ENCODE results near the gene TRIM54. TPM values are rescaled to one million over a fixed set of nuclear protein-coding genes. Genes with fewer than 3 reads are reported as not detected.

Gene TRIM54
- total RNA-seq, 2 experiments from 2014 or later = not detected

DNA sequence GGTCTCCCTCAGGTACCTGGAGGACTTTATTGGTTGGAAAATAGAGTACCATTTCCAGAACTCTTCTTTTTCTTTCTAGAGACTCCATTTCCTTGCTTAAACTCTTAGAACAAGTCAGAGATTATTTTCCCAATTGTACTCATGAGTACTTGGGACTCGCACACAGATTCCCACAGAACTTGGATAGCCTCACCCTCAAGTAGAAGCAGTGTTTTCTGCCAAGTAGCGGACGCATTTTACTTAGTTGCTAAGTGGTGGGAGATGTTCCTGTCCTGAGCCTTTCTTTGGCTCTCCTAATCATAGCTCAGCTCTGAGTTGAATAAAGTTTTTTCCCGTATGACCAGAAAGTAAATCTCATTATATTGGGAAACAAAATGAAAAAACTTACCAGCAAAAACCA is 36.6 kb upstream of the TRIM54 start:
- H3K27me3 Mint-ChIP-seq (ENCODE audit: low read depth) = peaks cover 2% of the 10 kb centered on the region
- no peaks in the 10 kb centered on the region for H3K9me3 Mint-ChIP-seq
- intact Hi-C loops (cut with micrococcal nuclease) = no loop called here
- CTCF ChIA-PET = interaction anchor here (0.7 kb wide), 1 partner anchor 117 kb away, joined by 4 read pairs; no protein-coding TSS in a partner anchor
- no peak overlapping the region for H3K4me3 Mint-ChIP-seq
- H3K4me1 Mint-ChIP-seq (ENCODE audit: low read depth) = no peaks in the 10 kb centered on the region
- H3K27ac Mint-ChIP-seq = no peak overlapping the region
- no peak for DNase-seq
- peaks cover 25% of the 10 kb centered on the region for H3K36me3 Mint-ChIP-seq (ENCODE audit: low read depth)

DNA sequence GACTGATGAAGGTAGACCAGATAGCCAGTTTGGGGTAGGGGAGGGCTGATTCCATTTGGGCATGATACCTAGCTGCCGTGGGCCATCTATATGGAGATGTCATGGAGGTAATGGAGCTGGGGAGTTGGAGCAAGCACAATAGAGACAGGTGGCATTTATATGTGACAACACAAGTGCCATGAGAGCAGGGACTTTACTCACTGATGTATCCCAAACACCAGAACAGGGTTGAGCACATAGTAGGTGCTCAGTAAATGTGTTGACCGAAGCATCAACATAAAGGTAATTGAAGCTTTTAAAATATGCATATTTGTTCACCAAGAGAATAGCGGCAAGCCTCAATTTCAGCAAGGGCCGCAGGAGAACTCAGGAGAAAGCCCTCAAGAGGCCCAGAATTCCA is 34.3 kb upstream of the TRIM54 start:
- Mint-ChIP-seq H3K9me3 (no peaks in the 10 kb centered on the region), H3K4me3 (no peak overlapping the region), H3K4me1 (ENCODE audit: low read depth) (no peaks in the 10 kb centered on the region), H3K27ac (no peak overlapping the region), H3K27me3 (ENCODE audit: low read depth) (peaks cover 4% of the 10 kb centered on the region), H3K36me3 (ENCODE audit: low read depth) (peaks cover 8% of the 10 kb centered on the region)
- intact Hi-C loops (cut with micrococcal nuclease) = no loop called here
- CTCF ChIA-PET = interaction anchor here (0.8 to 7.7 kb wide), 4 partner anchors 17 to 67 kb away, joined by 4 to 68 read pairs (median 18); partner anchors contain the start of gene TRIM54
- no peak for DNase-seq

DNA sequence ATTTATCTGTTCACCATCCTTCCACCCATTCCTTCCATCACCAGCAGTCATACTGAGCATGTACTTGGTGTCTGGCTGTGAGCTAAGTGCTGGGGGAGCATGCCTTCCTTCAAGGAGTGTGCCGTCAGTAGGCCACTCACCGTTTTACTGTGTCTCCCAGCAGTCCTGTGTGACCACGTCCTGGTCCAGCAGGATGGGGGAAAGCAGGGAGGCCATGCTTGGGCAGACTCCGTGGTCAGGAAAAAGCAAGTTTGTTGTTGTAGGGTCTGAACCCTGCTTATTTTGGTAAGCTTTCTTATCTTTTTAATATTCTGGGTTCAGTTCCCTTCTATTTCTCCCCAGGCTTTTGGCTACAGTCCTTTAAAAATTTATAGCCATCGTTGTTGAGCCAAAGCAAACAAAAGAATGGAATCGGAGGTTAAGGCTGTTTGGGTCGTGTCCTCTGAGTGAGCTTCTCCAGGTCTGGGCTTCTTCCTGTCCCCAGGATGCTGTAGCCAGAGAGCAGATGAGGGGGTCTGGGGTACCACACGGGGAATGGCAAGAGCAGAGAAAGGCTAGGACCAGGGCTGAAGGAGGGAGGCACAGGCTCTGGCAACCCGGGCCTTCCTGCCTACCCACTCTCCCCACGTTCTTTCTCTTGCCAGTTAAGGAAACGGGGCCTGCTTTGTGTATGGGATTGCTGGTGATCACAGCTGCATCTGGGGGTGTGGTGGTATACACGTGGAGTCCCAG is 32.9 kb upstream of the TRIM54 start:
- Mint-ChIP-seq H3K27me3 (ENCODE audit: low read depth) (peaks cover 4% of the 10 kb centered on the region), H3K4me3 (no peak overlapping the region), H3K36me3 (ENCODE audit: low read depth) (peaks cover 1% of the 10 kb centered on the region), H3K27ac (no peak overlapping the region), H3K4me1 (ENCODE audit: low read depth) (no peaks in the 10 kb centered on the region), H3K9me3 (no peaks in the 10 kb centered on the region)
- CTCF ChIA-PET = interaction anchor here (0.6 to 7.7 kb wide), 8 partner anchors 14 to 472 kb away, joined by 3 to 68 read pairs (median 4); partner anchors contain the start of genes MPV17 and TRIM54
- intact Hi-C loops (cut with micrococcal nuclease) = no loop called here
- DNase-seq = no peak

DNA sequence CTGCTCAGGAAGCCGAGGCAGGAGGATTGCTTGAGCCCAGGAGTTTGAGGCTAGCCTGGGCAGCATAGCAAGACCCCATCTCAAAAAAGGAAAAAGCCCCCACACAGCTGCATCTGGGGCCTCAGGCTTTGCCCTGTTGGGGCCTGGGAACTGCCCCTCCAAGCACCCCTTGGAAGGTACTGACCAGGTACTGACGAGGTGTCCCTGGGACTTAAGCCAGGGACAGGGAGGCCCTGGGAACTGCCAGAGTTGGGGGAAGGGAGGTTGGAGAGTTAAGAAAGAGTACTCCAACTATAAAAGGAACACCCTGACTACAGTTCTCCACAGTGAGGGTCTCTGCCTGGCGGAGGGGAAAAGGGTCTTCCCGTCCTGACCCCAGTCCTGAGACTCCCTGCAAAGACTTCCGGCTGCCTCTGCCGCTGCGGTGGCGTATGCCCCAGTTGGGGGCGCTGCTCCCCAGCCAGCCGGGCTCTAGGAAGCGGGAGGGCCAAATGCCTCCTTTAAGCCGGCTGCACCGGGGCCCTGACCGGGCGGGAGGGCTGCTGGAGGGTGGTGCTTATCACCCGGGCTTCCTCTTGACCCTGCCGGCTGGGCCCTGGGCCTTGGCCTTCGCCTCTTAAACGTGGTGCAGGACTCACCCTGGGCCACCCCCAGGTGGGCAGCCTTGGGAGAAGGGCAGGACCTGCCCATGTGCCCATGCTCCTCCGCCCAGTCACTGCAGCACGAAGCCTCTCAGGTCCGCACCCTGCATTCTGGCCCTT is 32.2 kb upstream of the TRIM54 start:
- Mint-ChIP-seq H3K27me3 (ENCODE audit: low read depth) (peaks cover 4% of the 10 kb centered on the region), H3K27ac (no peak overlapping the region), H3K36me3 (ENCODE audit: low read depth) (no peaks in the 10 kb centered on the region), H3K9me3 (no peaks in the 10 kb centered on the region), H3K4me1 (ENCODE audit: low read depth) (no peaks in the 10 kb centered on the region), H3K4me3 (no peak overlapping the region)
- intact Hi-C loops (cut with micrococcal nuclease) = loop anchor here (1.0 to 5.0 kb wide), 4 partner anchors 30 to 432 kb away; no protein-coding TSS in a partner anchor
- peak; percentile 76 for DNase-seq
- CTCF ChIA-PET = interaction anchor here (0.6 to 7.7 kb wide), 8 partner anchors 14 to 97 kb away, joined by 3 to 68 read pairs (median 4); partner anchors contain the start of gene TRIM54

DNA sequence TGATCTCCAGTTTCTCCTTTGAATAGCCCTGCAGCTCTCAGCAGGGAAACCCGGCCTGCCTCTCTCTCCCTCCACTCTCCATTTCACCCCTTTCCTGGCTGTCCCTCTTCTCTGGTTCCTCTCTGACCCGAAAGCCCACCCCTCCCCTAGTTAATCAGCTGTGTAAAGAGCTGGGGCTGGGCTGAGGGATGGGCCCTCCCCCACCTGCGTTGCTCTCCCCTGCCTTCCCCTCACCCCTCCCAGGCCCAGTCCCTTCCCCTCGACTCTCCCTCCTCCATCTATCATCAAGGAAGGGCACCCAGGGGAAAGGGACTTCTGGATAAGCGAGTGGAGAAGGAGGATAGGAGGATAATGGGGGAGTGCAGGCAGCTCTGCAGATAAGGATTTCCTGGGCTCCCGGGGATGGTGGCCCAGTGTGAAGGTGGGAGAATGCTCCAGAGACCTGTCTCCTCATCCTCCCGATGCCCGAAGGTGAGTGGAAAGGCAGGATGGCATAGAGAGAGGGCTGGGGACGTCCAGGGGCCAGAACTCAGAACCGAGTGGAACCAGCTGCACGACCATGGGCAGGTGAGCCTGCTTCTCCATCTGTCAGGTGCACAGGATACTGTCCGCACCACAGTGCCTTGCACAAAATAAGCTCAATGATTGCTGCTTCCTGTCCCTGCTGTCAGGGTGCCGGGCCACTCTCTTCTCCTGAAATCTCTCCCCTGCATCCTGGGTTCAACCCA is 31.4 kb upstream of the TRIM54 start:
- DNase-seq = no peak
- Mint-ChIP-seq H3K27me3 (ENCODE audit: low read depth) (peaks cover 9% of the 10 kb centered on the region), H3K4me1 (ENCODE audit: low read depth) (no peaks in the 10 kb centered on the region), H3K4me3 (no peak overlapping the region), H3K27ac (no peak overlapping the region), H3K36me3 (ENCODE audit: low read depth) (no peaks in the 10 kb centered on the region), H3K9me3 (no peaks in the 10 kb centered on the region)
- intact Hi-C loops (cut with micrococcal nuclease) = loop anchor here (1.0 to 5.0 kb wide), 4 partner anchors 29 to 431 kb away; no protein-coding TSS in a partner anchor
- CTCF ChIA-PET = interaction anchor here (0.7 to 7.7 kb wide), 5 partner anchors 14 to 93 kb away, joined by 3 to 68 read pairs (median 3); partner anchors contain the start of gene TRIM54

DNA sequence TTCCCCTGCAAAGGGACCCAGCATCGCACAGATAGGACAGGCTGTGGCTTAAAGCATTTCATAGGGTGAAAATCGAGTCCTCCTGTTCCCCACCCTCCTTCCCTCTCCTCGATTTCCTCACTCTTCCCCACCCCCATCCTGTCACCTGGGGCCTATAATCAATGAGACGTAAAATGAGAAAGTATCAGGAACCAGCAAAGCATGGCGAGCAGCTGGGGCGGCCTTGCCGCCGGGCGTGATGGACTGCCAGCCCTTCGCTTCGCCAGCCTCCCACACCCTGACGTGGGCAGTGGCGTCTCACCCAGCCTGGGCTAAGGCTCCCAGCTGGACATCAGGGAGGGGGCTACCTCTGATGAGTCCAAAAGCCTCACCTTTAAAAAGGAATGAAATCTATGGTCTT is 30.5 kb upstream of the TRIM54 start:
- H3K36me3 Mint-ChIP-seq (ENCODE audit: low read depth) = no peaks in the 10 kb centered on the region
- H3K9me3 Mint-ChIP-seq = no peaks in the 10 kb centered on the region
- no peak overlapping the region for H3K27ac Mint-ChIP-seq
- no peak for DNase-seq
- peaks cover 17% of the 10 kb centered on the region for H3K27me3 Mint-ChIP-seq (ENCODE audit: low read depth)
- H3K4me1 Mint-ChIP-seq (ENCODE audit: low read depth) = no peaks in the 10 kb centered on the region
- no peak overlapping the region for H3K4me3 Mint-ChIP-seq
- CTCF ChIA-PET = interaction anchor here (1.0 to 7.7 kb wide), 3 partner anchors 13 to 51 kb away, joined by 3 to 68 read pairs (median 29); partner anchors contain the start of gene TRIM54
- intact Hi-C loops (cut with micrococcal nuclease) = loop anchor here (5.0 kb wide), 1 partner anchor 431 kb away; no protein-coding TSS in a partner anchor

DNA sequence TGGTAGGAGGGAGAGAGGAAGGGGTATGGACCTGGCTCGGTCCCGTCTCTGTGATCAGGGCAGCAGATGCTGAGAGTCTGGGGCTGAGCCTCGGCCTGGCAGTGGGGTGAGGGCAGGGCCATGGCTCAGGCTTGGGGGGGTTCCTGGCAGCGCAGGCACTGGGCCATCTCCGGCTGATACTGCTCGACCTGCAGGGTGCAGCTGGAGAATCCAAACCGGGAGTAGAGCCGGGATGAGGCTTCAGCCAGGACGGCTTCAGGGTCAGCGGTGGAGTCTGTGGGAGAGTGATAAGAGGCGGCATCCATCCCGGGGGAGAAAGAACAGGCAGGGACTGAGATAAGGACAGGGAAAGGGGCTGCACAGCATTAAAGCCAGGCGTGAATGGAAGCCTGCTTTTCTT is 27.0 kb upstream of the TRIM54 start:
- no peaks in the 10 kb centered on the region for H3K4me1 Mint-ChIP-seq (ENCODE audit: low read depth)
- H3K36me3 Mint-ChIP-seq (ENCODE audit: low read depth) = no peaks in the 10 kb centered on the region

DNA sequence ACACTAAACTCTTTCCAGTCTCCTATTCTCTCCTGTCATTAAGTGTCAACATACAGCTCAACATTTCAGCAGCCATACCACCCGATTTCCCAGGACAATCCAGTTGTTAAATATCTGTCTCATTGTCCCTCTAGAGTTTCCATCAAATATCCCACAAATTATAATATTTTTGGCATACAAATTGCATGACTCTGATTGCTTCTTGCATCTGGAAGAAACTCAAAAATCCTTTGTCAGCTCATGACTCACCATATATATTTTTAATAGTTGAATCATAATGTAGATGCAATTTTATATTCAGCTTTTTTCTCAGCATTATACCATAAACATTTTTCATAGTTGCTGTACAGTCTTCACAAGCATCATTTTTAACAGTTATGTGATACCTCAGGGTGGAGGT is 26.6 kb upstream of the TRIM54 start:
- Mint-ChIP-seq H3K27ac (no peak overlapping the region), H3K4me1 (ENCODE audit: low read depth) (no peaks in the 10 kb centered on the region), H3K9me3 (no peaks in the 10 kb centered on the region), H3K27me3 (ENCODE audit: low read depth) (peaks cover 42% of the 10 kb centered on the region), H3K36me3 (ENCODE audit: low read depth) (no peaks in the 10 kb centered on the region), H3K4me3 (no peak overlapping the region)
- CTCF ChIA-PET = interaction anchor here (0.7 to 1.9 kb wide), 3 partner anchors 24 to 47 kb away, joined by 3 to 11 read pairs (median 3); partner anchors contain the start of gene TRIM54
- no peak for DNase-seq
- intact Hi-C loops (cut with micrococcal nuclease) = no loop called here

More for the DNA sequence above, 27.0 kb upstream of the TRIM54 start:
- Mint-ChIP-seq H3K9me3 (no peaks in the 10 kb centered on the region), H3K27me3 (ENCODE audit: low read depth) (peaks cover 37% of the 10 kb centered on the region), H3K4me3 (no peak overlapping the region), H3K27ac (no peak overlapping the region)
- intact Hi-C loops (cut with micrococcal nuclease) = no loop called here
- CTCF ChIA-PET = interaction anchor here (0.7 to 1.9 kb wide), 3 partner anchors 24 to 48 kb away, joined by 3 to 11 read pairs (median 3); partner anchors contain the start of gene TRIM54
- no peak for DNase-seq

DNA sequence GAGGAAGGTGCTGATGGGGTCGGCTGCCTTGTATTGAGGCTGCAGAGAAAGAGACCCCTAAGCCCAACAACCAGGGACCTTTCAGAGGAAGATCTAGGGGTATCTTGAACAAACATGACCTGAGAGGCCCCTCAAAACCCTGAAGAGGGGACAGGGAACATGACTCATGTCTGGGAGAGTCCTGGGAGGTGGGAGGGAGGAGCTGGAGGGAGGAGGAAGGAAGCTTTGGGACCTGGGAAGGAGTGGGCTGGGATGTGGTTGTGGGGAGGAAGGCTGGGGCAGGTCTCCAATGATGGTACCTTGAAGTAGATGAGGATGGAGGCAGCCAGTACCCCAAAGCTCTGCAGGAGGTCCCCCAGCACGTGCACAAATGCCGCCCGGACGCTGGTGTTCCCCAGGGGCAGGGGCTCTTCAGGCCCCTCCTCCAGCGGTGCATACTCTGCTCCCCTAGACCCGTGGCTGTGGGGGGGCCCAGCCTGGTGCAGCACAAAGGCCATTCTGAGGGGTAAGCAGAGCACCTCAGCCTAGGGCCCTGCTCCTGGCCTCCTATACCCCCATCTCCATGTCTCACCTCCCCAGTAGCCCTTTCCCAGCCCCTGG is 25.3 kb upstream of the TRIM54 start:
- H3K4me1 Mint-ChIP-seq (ENCODE audit: low read depth) = peaks cover 8% of the 10 kb centered on the region
- no peak for DNase-seq
- no peak overlapping the region for H3K4me3 Mint-ChIP-seq
- H3K9me3 Mint-ChIP-seq = no peaks in the 10 kb centered on the region
- intact Hi-C loops (cut with micrococcal nuclease) = no loop called here
- CTCF ChIA-PET = interaction anchor here (0.5 to 1.9 kb wide), 4 partner anchors 9 to 23 kb away, joined by 3 to 11 read pairs (median 4); no protein-coding TSS in a partner anchor
- no peaks in the 10 kb centered on the region for H3K36me3 Mint-ChIP-seq (ENCODE audit: low read depth)
- no peak overlapping the region for H3K27ac Mint-ChIP-seq
- peaks cover 52% of the 10 kb centered on the region for H3K27me3 Mint-ChIP-seq (ENCODE audit: low read depth)

DNA sequence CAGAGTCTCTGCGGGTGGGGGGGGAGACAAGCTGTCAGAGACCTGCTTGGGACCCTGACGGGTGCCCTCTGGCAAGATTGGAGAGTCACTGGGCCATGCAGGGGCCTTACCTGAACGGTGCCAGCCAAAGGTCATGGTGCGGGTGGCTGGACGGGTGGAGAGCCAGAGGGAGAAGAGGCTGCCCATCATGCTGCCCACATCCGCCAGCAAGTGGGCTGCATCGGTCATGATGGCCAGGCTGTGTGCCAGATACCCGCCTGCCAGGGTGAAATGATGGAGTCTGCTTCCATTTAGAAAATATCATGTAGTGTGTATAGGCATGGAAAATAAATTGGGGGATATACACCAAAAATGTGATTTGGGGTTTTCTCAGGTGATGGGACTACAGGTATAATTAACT is 24.2 kb upstream of the TRIM54 start:
- CTCF ChIA-PET = interaction anchor here (1.5 kb wide), 1 partner anchor 22 kb away, joined by 4 read pairs; no protein-coding TSS in a partner anchor

DNA sequence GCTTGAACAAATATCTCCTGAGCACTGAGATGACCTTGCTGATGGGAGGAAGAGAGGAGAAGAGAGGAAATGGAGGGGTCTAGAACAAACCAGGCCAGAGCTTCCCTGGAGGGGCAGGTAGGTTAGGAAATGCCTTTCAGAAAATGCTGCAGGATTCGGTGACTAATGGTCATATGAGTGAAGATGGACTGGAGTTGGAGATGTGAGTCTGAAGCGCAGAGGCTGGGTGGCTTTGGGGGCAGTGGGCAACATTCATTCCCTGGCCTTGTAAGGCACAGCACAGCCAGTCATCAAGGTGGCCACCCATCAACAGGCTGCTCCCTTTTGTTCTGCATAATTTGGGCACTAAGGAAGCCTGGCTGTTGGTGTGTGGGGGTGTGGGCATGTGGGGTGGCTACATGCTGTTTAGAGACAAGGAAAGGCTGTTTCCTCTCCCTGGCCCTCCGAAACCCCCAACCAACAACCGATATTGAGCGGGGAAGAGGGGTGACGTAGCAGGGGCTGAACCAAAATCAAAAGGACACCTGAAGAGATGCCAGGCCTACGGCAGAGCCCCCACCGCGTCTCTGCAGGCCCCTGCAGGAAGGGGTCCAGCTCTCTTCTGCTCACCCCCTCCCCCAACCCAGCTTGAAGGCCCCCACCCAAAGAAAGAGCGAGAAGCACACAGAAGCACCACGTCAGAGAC is 20.8 kb upstream of the TRIM54 start:
- Mint-ChIP-seq H3K27ac (no peak overlapping the region), H3K9me3 (no peaks in the 10 kb centered on the region), H3K36me3 (ENCODE audit: low read depth) (no peaks in the 10 kb centered on the region), H3K4me3 (peak overlapping the region; percentile 41), H3K4me1 (ENCODE audit: low read depth) (peaks cover 26% of the 10 kb centered on the region), H3K27me3 (ENCODE audit: low read depth) (peaks cover 65% of the 10 kb centered on the region)
- no peak for DNase-seq
- CTCF ChIA-PET = interaction anchor here (1.0 kb wide), 1 partner anchor 18 kb away, joined by 3 read pairs; no protein-coding TSS in a partner anchor
- intact Hi-C loops (cut with micrococcal nuclease) = loop anchor here (5.0 kb wide), 2 partner anchors 41 to 164 kb away; no protein-coding TSS in a partner anchor

More for the DNA sequence above, 24.2 kb upstream of the TRIM54 start:
- no peak overlapping the region for H3K4me3 Mint-ChIP-seq
- no peaks in the 10 kb centered on the region for H3K36me3 Mint-ChIP-seq (ENCODE audit: low read depth)
- no peaks in the 10 kb centered on the region for H3K9me3 Mint-ChIP-seq
- H3K27ac Mint-ChIP-seq = no peak overlapping the region
- H3K27me3 Mint-ChIP-seq (ENCODE audit: low read depth) = peaks cover 53% of the 10 kb centered on the region
- intact Hi-C loops (cut with micrococcal nuclease) = no loop called here
- peaks cover 8% of the 10 kb centered on the region for H3K4me1 Mint-ChIP-seq (ENCODE audit: low read depth)
- no peak for DNase-seq

All from activated naive CD4-positive, alpha-beta T cell treated with anti-CD3 and anti-CD28 coated beads for 36 hours (primary cell).